GM12864 (cell line): ENCODE results near the gene SLC39A11.

Experiments
- DNase-seq: peaks from one replicate; pipeline ENCODE4 v3.0.0-alpha.2; 2011; ENCODE audit warnings: low read depth
- H3K4me3 ChIP-seq: 2 replicates; pipeline ENCODE4 v1.5.1; 2011; ENCODE audit warnings: mild to moderate bottlenecking, low read depth, low read length, control low read depth
- CTCF ChIP-seq: IDR thresholded peaks from 2 replicates; pipeline ENCODE4 v1.5.1; 2011; ENCODE audit warnings: low read depth, mild to moderate bottlenecking, moderate library complexity, low read length, control low read depth, inconsistent platforms; ENCODE audit errors: missing control alignments

Gene SLC39A11

DNA sequence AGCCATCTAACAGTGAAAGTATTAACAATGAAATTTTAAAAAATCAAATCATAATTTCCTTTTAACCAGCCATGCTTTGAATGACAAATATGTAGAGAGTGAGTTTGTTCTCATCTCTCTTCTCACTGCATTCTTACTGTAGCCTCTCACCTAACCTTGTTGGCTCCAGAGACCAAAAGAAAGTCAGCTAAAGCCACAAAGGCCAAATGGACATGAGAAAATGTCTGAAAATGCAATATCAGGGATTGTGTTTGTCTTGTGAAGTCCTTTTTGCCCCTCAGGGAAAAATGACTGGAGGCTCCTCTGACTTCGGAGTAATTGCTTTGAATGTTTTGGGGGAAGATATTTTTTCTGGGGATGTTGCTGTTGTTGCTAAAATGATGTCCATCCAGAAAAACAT, 166.3 kb downstream of the SLC39A11 start:
- no peak overlapping the region for H3K4me3 ChIP-seq
- no peak for TF ChIP-seq CTCF
- DNase-seq, result no peak

- no peak overlapping the region for H3K4me3 ChIP-seq
- TF ChIP-seq CTCF, result no peak
- DNase-seq, result no peak
Observed at GRCh38 chr17:72924196-72924595, 168.3 kb downstream of the SLC39A11 start.

GRCh38 chr17:72922219-72922618, 170.3 kb downstream of the SLC39A11 start:
- DNase-seq, result no peak
- TF ChIP-seq CTCF, result no peak
- H3K4me3 ChIP-seq, result no peak overlapping the region

DNA sequence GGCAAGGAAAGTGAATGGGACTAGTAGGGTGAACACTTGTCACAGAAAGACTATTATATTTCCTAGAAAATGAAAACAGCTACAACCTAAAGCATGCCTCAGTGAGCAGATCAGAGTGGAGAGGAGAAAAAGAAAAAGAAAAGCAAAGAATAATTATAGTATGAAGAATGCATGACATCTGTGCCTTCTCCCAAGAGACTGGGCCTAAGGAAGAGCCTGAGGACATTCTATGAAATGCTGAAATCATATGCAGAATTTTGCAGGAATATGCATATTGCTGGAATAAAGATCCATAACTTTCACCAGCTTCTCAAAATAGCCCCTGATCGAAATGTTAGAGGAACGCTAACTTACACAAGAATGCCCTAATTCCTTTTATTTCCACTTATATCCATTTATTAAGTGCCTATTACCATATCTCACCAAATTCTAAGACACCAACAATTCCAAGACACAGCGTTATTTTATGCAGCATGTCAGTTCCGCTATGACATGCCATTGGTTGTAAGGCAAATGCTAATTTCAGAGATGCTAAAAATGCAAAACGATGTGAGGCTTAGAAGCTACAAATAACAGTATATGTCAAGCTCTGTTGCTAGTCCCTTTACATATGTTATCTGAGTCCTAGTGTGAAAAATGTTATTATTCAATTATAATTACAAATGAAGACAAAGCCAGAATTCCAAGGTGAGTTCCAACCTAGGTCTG, 171.0 kb downstream of the SLC39A11 start:
- no peak overlapping the region for H3K4me3 ChIP-seq
- DNase-seq, result no peak
- TF ChIP-seq CTCF, result no peak

DNA sequence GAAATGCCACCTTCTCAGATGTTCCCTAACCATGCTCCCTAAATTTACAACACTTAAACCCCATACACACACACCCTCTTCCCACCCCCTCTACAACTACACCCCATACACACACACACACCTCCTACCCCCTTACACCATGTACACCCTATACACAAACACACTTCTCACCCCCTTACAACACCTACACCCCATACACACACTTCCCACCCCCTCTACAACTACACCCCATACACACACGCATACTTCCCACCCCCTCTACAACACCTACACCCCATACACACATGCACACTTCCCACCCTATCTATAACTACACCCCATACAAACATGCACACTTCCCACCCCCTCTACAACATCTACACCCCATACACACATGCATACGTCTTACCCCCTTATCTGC, 172.0 kb downstream of the SLC39A11 start:
- no peak for DNase-seq
- no peak for TF ChIP-seq CTCF
- H3K4me3 ChIP-seq, result no peak overlapping the region

DNA sequence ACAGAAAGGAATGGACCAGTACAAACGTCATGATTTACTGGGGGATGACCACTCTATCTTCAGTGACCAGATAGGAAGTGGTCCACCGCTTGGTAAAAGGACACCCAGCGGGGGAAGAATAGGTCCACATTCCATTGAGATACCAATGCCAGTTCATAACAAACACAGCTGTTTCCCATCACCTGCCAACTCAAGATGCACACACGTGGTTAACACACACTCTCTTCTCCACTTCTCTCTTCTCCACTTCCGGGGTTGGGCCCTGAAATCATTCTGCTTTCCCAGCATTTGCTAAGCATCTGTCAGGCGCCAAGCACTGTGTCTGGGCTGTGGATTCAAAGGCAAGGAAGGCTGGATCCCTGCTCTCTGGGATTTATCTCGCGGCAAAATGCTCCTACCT, 175.5 kb downstream of the SLC39A11 start:
- DNase-seq, result no peak
- no peak for TF ChIP-seq CTCF
- no peak overlapping the region for H3K4me3 ChIP-seq

DNA sequence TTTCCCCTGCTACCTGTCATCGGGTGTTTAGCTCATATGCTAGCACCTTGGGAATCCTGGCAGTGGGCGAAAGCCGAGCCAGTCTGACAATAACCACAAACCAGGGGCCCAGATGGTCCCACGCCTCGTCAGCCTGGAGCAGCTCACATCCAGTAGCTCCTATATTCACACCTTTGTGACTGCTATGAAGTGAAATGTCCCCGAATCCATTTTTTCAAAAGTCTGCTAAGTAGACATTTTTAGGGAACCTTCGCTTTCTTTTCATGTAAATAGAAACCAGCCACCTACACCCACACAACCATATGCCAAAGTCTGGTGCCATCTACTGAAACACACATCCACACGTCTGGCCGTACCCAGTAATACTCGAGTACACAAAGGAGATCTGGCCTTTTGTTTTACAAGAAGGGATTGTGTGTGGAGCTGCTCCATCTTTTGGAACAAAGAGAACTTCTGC, 176.8 kb downstream of the SLC39A11 start:
- DNase-seq, result no peak
- H3K4me3 ChIP-seq, result no peak overlapping the region
- no peak for TF ChIP-seq CTCF
